Esophagus muscularis mucosa (tissue), 3 donors: Measurements from ENCODE around the gene LSM11.

Experiments used
- CTCF ChIP-seq, 3 experiments: fragments of 200-600 bp in 2 of 3; fragments of 450-650 bp in 1 of 3; sonication (generic) in 2 of 3; IDR thresholded peaks; one replicate each; pipeline ENCODE4 v1.5.1; 2017 to 2019; ENCODE audit warnings: antibody characterized with exemption in 3 of 3, mild to moderate bottlenecking in 2 of 3, moderate library complexity in 1 of 3
- POLR2A ChIP-seq: fragments of 450-650 bp; IDR thresholded peaks from one replicate; pipeline ENCODE4 v1.6.1; 2017; ENCODE audit warnings: antibody characterized with exemption, moderate library complexity, mild to moderate bottlenecking, low read depth

DNA sequence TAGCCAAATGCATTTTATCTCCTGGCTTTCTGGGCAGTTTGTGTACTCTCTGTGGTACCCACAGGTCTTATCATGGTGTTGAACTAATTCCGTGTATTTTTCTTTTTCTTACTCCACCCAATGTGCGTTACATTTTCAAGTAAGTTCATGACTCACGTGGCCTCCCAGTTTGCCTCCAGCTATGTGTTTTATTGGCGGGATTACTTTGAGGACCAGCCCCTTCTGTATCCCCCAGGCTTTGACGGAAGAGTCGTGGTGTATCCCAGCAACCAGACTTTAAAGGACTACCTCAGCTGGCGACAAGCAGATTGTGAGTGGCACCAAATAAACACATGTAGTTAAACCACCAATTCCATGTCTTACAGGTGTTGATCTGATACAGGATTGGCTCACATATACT is 9.1 kb upstream of the LSM11 start:
- TF ChIP-seq CTCF (IDR thresholded peaks at IDR 0.05), result no peak
- TF ChIP-seq POLR2A, result no peak
